PC-3 (cell line): ENCODE data around the gene KIRREL1. TPM values are rescaled to one million over a fixed set of nuclear protein-coding genes. Genes with fewer than 3 reads are reported as not detected.

Source experiments
- ATAC-seq: fragments of 200-7000 bp; cut with Tn5 transposase; 2 replicates; pipeline ENCODE4 v1.9.1; 2020; ENCODE audit warnings: mild to moderate bottlenecking, moderate library complexity
- BruUV-seq: library from RNA; stranded (reverse); fragments of 400-500 nt; replicated peaks from 2 replicates; lab custom pipeline; 2021; lab: Mats Ljungman, UMichigan
- CTCF ChIA-PET: fragments of 300-600 bp; sonication (Branson Sonifier 250); formaldehyde crosslinking; loops from one replicate; lab custom pipeline; 2022; ENCODE audit warnings: antibody characterized with exemption; lab: Charles Lee
- POLR2A ChIA-PET: fragments of 300-600 bp; sonication (Branson Sonifier 250); formaldehyde crosslinking; loops from one replicate; lab custom pipeline; 2022; ENCODE audit warnings: antibody characterized with exemption; ENCODE audit not compliant: unreplicated experiment; lab: Charles Lee
- DNase-seq: peaks from one replicate; pipeline ENCODE4 v3.0.0-alpha.2; 2015
- H2AFZ ChIP-seq: fragments of 300-600 bp; sonication (generic); 2 replicates; pipeline ENCODE4 v1.6.0; 2016; ENCODE audit warnings: antibody characterized with exemption, low read length
- H3F3A ChIP-seq: fragments of 300-600 bp; sonication (generic); one replicate; pipeline ENCODE4 v1.6.0; 2017; ENCODE audit warnings: antibody characterized with exemption, low read length, control low read depth, mild to moderate bottlenecking; ENCODE audit not compliant: unreplicated experiment
- H3K27ac ChIP-seq: fragments of 300-600 bp; sonication (generic); 2 replicates; pipeline ENCODE4 v1.5.1; 2016; ENCODE audit warnings: mild to moderate bottlenecking, low read length
- H3K27me3 ChIP-seq: fragments of 300-600 bp; sonication (generic); 2 replicates; pipeline ENCODE4 v1.6.1; 2016; ENCODE audit warnings: low read length, mixed read lengths
- H3K36me3 ChIP-seq: fragments of 300-600 bp; sonication (generic); 2 replicates; pipeline ENCODE4 v1.6.1; 2016; ENCODE audit warnings: low read depth, mixed run types, low read length, mixed read lengths
- H3K4me1 ChIP-seq: fragments of 300-600 bp; sonication (generic); 2 replicates; pipeline ENCODE4 v1.5.1; 2016; ENCODE audit warnings: low read length; ENCODE audit not compliant: insufficient read depth
- H3K4me2 ChIP-seq: fragments of 300-600 bp; sonication (generic); 2 replicates; pipeline ENCODE4 v1.6.0; 2016; ENCODE audit warnings: low read length
- H3K4me3 ChIP-seq: fragments of 300-600 bp; sonication (generic); 2 replicates; pipeline ENCODE4 v1.5.1; 2016; ENCODE audit warnings: mild to moderate bottlenecking, low read length, mixed read lengths
- H3K79me2 ChIP-seq: fragments of 300-600 bp; sonication (generic); 2 replicates; pipeline ENCODE4 v1.6.1; 2017; ENCODE audit warnings: low read length, mixed read lengths
- H3K9ac ChIP-seq: fragments of 300-600 bp; sonication (generic); 2 replicates; pipeline ENCODE4 v1.6.0; 2016; ENCODE audit warnings: mild to moderate bottlenecking, low read length
- H3K9me2 ChIP-seq: fragments of 300-600 bp; sonication (generic); replicated peaks from 2 replicates; pipeline ENCODE4 v1.6.1; 2016; ENCODE audit warnings: mixed run types, low read length, mixed read lengths
- H3K9me3 ChIP-seq: fragments of 300-600 bp; sonication (generic); 2 replicates; pipeline ENCODE4 v1.6.1; 2016; ENCODE audit warnings: low read length, mixed read lengths
- H4K20me1 ChIP-seq: fragments of 300-600 bp; sonication (generic); 2 replicates; pipeline ENCODE4 v1.6.1; 2016; ENCODE audit warnings: low read length, mixed read lengths
- EZH2 ChIP-seq: fragments of 300-600 bp; sonication (generic); IDR thresholded peaks from one replicate; pipeline ENCODE4 v1.6.1; 2017; ENCODE audit warnings: antibody characterized with exemption, mild to moderate bottlenecking, low read length; ENCODE audit not compliant: unreplicated experiment
- EZH2phosphoT487 ChIP-seq: fragments of 300-600 bp; sonication (generic); IDR thresholded peaks from 2 replicates; pipeline ENCODE4 v1.6.1; 2018; ENCODE audit warnings: mild to moderate bottlenecking, antibody characterized with exemption, low read length, borderline replicate concordance
- intact Hi-C: fragments of 100-400 bp; cut with micrococcal nuclease; formaldehyde crosslinking; loops from 2 replicates; pipeline ENCODE4 v1.9.0; 2023
- total RNA-seq: library from RNA; depleted of rRNA; stranded (reverse); fragments of >200 nt; gene quantifications from 2 replicates; pipeline ENCODE4 v1.2.3, GENCODE V29; 2014
- TF ChIP-seq, protein P1 (sequence below): fragments of 300-600 bp; sonication (generic); conservative IDR thresholded peaks from 2 replicates; pipeline ENCODE4 v1.5.1; 2017; ENCODE audit warnings: antibody characterized with exemption, low read depth, mild to moderate bottlenecking, low read length

Gene KIRREL1
- total RNA-seq, 1 experiment from 2014 or later, result 49.8 TPM

- CTCF ChIA-PET, result no interaction called here
- Histone ChIP-seq H3K4me3 (no peak overlapping the region), H3K9me2 (no peaks in the 10 kb centered on the region), H3K4me1 (no peaks in the 10 kb centered on the region), H3K27ac (no peak overlapping the region), H3K9ac (no peak overlapping the region), H3F3A (no peaks in the 10 kb centered on the region), H3K36me3 (no peaks in the 10 kb centered on the region), H2AFZ (no peak overlapping the region), H3K9me3 (no peaks in the 10 kb centered on the region), H4K20me1 (no peaks in the 10 kb centered on the region), H3K4me2 (no peak overlapping the region), H3K79me2 (no peaks in the 10 kb centered on the region), H3K27me3 (peaks cover 70% of the 10 kb centered on the region)
- TF ChIP-seq, protein P1, sequence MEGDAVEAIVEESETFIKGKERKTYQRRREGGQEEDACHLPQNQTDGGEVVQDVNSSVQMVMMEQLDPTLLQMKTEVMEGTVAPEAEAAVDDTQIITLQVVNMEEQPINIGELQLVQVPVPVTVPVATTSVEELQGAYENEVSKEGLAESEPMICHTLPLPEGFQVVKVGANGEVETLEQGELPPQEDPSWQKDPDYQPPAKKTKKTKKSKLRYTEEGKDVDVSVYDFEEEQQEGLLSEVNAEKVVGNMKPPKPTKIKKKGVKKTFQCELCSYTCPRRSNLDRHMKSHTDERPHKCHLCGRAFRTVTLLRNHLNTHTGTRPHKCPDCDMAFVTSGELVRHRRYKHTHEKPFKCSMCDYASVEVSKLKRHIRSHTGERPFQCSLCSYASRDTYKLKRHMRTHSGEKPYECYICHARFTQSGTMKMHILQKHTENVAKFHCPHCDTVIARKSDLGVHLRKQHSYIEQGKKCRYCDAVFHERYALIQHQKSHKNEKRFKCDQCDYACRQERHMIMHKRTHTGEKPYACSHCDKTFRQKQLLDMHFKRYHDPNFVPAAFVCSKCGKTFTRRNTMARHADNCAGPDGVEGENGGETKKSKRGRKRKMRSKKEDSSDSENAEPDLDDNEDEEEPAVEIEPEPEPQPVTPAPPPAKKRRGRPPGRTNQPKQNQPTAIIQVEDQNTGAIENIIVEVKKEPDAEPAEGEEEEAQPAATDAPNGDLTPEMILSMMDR, result no peak
- TF ChIP-seq EZH2 (no peak), EZH2phosphoT487 (no peak)
- BruUV-seq, result no TSS peak
- intact Hi-C loops, result no loop called here
- POLR2A ChIA-PET, result no interaction called here
- DNase-seq (no peak), ATAC-seq (no peak)
These were observed 40.8 kb upstream of the KIRREL1 start for GRCh38 chr1:157952601-157953000.

DNA sequence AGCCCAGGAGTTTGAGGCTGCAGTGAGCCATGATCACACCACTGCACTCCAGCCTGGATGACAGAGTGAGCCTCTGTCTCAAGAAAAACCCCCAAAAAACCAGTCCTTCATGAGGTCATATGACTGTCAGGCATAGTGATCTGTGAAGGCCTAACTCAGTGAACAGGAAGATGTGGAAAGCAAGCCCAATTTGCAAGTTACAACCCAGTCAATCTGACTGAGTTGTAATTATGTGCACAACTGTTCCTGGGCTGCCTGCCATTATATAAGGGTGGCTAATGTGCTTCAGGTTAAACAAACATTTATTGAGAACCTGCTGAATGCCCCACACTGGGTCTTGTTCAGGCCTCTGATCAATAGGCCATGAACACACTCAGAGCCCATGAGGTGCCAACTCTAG lies 38.2 kb upstream of the KIRREL1 start:
- no peak for ATAC-seq
- Histone ChIP-seq H3K4me1 (no peaks in the 10 kb centered on the region), H3K27ac (no peak overlapping the region), H4K20me1 (no peaks in the 10 kb centered on the region), H2AFZ (no peak overlapping the region), H3K9me2 (no peaks in the 10 kb centered on the region), H3K36me3 (no peaks in the 10 kb centered on the region), H3K9ac (no peak overlapping the region), H3K4me3 (no peak overlapping the region), H3F3A (no peaks in the 10 kb centered on the region), H3K9me3 (no peaks in the 10 kb centered on the region), H3K79me2 (no peaks in the 10 kb centered on the region), H3K27me3 (peaks cover 92% of the 10 kb centered on the region), H3K4me2 (no peak overlapping the region)
- no peak for DNase-seq
- POLR2A ChIA-PET, result no interaction called here
- TF ChIP-seq, protein P1, result no peak
- no peak for TF ChIP-seq EZH2phosphoT487
- intact Hi-C loops, result no loop called here
- no TSS peak for BruUV-seq
- CTCF ChIA-PET, result no interaction called here

GRCh38 chr1:157955857-157956256 lies 37.6 kb upstream of the KIRREL1 start:
- BruUV-seq, result no TSS peak
- peaks cover 92% of the 10 kb centered on the region for H3K27me3 ChIP-seq
- H3K9me2 ChIP-seq, result no peaks in the 10 kb centered on the region
- no peaks in the 10 kb centered on the region for H4K20me1 ChIP-seq
- DNase-seq (no peak), ATAC-seq (no peak)
- H3K4me1 ChIP-seq, result no peaks in the 10 kb centered on the region
- no peak overlapping the region for H3K27ac ChIP-seq
- H3K9me3 ChIP-seq, result no peaks in the 10 kb centered on the region
- H3K4me2 ChIP-seq, result no peak overlapping the region
- no peak overlapping the region for H3K9ac ChIP-seq
- H3K36me3 ChIP-seq, result no peaks in the 10 kb centered on the region
- POLR2A ChIA-PET, result no interaction called here
- TF ChIP-seq, protein P1, result no peak
- TF ChIP-seq EZH2 (no peak), EZH2phosphoT487 (no peak)
- H2AFZ ChIP-seq, result no peak overlapping the region
- CTCF ChIA-PET, result no interaction called here
- no peaks in the 10 kb centered on the region for H3F3A ChIP-seq
- no peak overlapping the region for H3K4me3 ChIP-seq
- H3K79me2 ChIP-seq, result no peaks in the 10 kb centered on the region
- intact Hi-C loops, result no loop called here
